Right ventricle myocardium superior (tissue), 1 donor: Measurements from ENCODE around the gene CHI3L1. TPM values are rescaled to one million over a fixed set of nuclear protein-coding genes. Genes with fewer than 3 reads are reported as not detected.
A peak's percentile ranks its signal among the peaks of the same experiment; 100 is the strongest.

Experiments
- ATAC-seq: fragments of 200-7000 bp; cut with Tn5 transposase; one replicate; pipeline ENCODE4 v1.9.1; 2020; ENCODE audit warnings: mild to moderate bottlenecking; ENCODE audit not compliant: poor library complexity
- DNase-seq: peaks from one replicate; pipeline ENCODE4 v3.0.0-alpha.2; 2020
- intact Hi-C: fragments of 100-400 bp; cut with DNase I; formaldehyde crosslinking; loops from one replicate; pipeline ENCODE4 v1.11.2; 2022
- total RNA-seq: library from RNA; stranded (reverse); fragmentation: NEBNext Ultra II Directional; extraction: Animal tissue kit (Norgen Biotek cat#: 25700); gene quantifications from one replicate; pipeline ENCODE4 v1.2.1, GENCODE V29; 2021
- donor health status: DM: no; HTN: yes; CAD: no; lungs with severe emphysema.

The CHI3L1 gene
- total RNA-seq, 1 donor from 2014 or later = 0.32 TPM

- no peak for ATAC-seq
Observed at GRCh38 chr1:203185585-203185984, 919 bp downstream of the CHI3L1 start.

GRCh38 chr1:203185061-203185461 lies 1.4 kb downstream of the CHI3L1 start:
- DNase-seq (peak; percentile 24), ATAC-seq (no peak)
- intact Hi-C loops = no loop called here

More at GRCh38 chr1:203185585-203185984, 919 bp downstream of the CHI3L1 start:
- intact Hi-C loops = no loop called here
- DNase-seq = no peak

GRCh38 chr1:203184467-203184866 lies 2.0 kb downstream of the CHI3L1 start:
- intact Hi-C loops = no loop called here
- DNase-seq (no peak), ATAC-seq (no peak)

GRCh38 chr1:203183828-203184227 lies 2.7 kb downstream of the CHI3L1 start:
- DNase-seq (no peak), ATAC-seq (no peak)
- intact Hi-C loops = no loop called here

GRCh38 chr1:203182387-203182953 lies 4.0 kb downstream of the CHI3L1 start:
- DNase-seq (no peak), ATAC-seq (no peak)
- intact Hi-C loops = no loop called here

- ATAC-seq (no peak), DNase-seq (peak; percentile 29)
- intact Hi-C loops = no loop called here
Observed at GRCh38 chr1:203181586-203182386, 4.7 kb downstream of the CHI3L1 start.

GRCh38 chr1:203180611-203181330 lies 5.7 kb downstream of the CHI3L1 start:
- intact Hi-C loops = no loop called here
- peak; percentile 21 for DNase-seq
- ATAC-seq = no peak

GRCh38 chr1:203179667-203180005 lies 6.9 kb downstream of the CHI3L1 start:
- ATAC-seq = no peak
- DNase-seq = no peak
- intact Hi-C loops = no loop called here

- DNase-seq = peak; percentile 17
- intact Hi-C loops = no loop called here
- no peak for ATAC-seq
Observed at GRCh38 chr1:203178821-203179666, 7.5 kb downstream of the CHI3L1 start.

GRCh38 chr1:203178083-203178482 lies 8.4 kb downstream of the CHI3L1 start:
- intact Hi-C loops = no loop called here
- DNase-seq (no peak), ATAC-seq (no peak)

GRCh38 chr1:203177470-203178039 lies 8.9 kb downstream of the CHI3L1 start:
- ATAC-seq (no peak), DNase-seq (peak; percentile 36)
- intact Hi-C loops = no loop called here

- no peak for DNase-seq
- intact Hi-C loops = no loop called here
- no peak for ATAC-seq
Observed at GRCh38 chr1:203177036-203177405, 9.5 kb downstream of the CHI3L1 start.

GRCh38 chr1:203176273-203177035 lies 10.1 kb downstream of the CHI3L1 start:
- intact Hi-C loops = no loop called here
- DNase-seq = no peak

GRCh38 chr1:203175827-203176241 lies 10.7 kb downstream of the CHI3L1 start:
- ATAC-seq = peak; percentile 56
- intact Hi-C loops = no loop called here

More at GRCh38 chr1:203176273-203177035, 10.1 kb downstream of the CHI3L1 start:
- no peak for ATAC-seq

GRCh38 chr1:203175237-203175826 lies 11.2 kb downstream of the CHI3L1 start, which contains the start of gene MYBPH:
Gene MYBPH (minus strand): TSS chr1:203175826. CDS start chr1:203175755, 71 bp downstream.
- ATAC-seq (no peak), DNase-seq (peak; percentile 30)
- intact Hi-C loops = no loop called here

More at GRCh38 chr1:203175827-203176241, 10.7 kb downstream of the CHI3L1 start:
- DNase-seq = peak; percentile 73

- intact Hi-C loops = loop anchor here (5.0 kb wide), 1 partner anchor 57 kb away; no protein-coding TSS in a partner anchor
- DNase-seq = peak; percentile 26
- ATAC-seq = no peak
Observed at GRCh38 chr1:203174324-203174985, 12.0 kb downstream of the CHI3L1 start.

GRCh38 chr1:203173566-203173965 lies 12.9 kb downstream of the CHI3L1 start:
- intact Hi-C loops = loop anchor here (5.0 kb wide), 1 partner anchor 56 kb away; no protein-coding TSS in a partner anchor
- no peak for ATAC-seq

More at GRCh38 chr1:203173566-203173965, 12.9 kb downstream of the CHI3L1 start:
- DNase-seq = peak; percentile 26
